Activated CD8-positive, alpha-beta memory T cell treated with anti-CD3 and anti-CD28 coated beads for 48 hours (primary cell): ENCODE measurements around the gene CRTC1.
A peak's percentile ranks its signal among the peaks of the same experiment; 100 is the strongest.
"Not testable (repeated sequence)": the region's sequence is repeated elsewhere in the genome, so short reads cannot be mapped to it uniquely, and the experiment has no call there.

Source experiments
- DNase-seq, 3 experiments: peaks; one replicate each; pipeline ENCODE4 v3.0.0-alpha.2; 2020; ENCODE audit warnings: low read depth in 2 of 3, low spot score in 2 of 3

CRTC1 gene

DNA sequence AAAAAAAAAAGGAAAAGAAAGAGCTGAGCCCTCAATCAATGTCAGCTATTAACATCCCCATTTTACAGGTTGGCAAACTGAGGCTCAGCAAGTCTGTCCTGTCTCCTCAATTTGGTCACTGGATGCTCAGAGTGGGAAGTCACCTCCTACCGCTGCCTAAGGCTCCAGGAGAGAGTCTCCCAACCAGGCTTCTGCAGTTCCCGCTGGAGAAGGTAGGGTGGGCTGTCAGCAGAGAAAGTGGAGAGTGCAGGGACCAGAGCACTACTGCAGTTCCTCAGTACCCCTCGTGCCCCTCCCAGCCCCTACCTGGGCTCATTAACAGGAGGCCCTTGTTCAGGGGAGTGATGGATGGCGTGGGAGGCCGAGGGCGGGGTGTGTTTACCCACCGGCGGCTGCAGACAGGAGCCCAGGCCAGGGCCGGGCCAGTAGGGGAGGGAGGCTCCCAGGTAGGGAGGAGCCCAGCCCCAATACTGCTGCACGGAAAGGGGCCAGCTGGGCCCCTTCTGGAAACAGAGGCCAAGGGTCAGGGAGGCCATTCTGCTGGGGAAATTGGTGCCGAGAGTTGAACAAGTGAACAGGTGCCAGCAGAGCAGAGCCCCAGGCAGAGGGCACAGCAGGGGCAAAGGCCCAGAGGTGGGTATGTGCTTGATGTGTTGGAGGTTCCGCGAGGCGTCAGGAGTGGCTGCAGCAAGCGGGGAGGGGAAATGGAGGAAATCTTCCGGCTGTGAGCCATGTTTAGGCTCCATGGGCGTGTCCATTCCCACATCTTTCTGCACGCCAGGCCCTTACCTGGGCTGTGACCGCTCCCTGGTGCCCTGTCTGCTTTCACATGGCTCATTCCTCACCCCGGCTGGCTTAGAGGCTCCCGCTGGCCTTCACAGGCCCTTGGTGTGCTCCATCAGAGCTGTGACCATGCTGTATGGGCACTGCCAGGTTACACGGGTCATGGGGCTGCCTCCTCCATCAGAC lies 115.2 kb downstream of the CRTC1 start:
- DNase-seq: no peak

DNA sequence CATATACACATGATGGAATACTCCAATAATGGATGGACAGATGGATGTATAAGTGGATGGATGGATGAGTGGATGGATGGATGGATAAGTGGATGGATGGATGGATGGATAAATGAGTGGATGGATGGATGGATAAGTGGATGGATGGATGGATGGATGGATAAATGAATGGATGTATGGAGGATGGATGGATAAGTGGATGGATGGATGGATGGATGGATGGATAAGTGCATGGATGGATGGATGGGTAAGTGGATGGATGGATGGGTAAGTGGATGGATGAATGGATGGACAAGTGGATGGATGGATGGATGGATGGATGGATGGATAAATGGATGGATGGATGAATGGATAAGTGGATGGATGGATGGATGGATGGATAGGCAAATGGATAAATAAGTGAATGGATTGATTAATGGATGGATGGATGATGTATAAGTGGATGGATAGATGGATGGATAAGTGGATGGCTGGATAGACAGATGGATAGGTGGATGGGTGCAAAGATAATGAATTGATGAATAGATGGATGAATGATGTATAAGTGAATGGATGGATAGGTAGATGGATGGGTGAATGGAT lies 116.0 kb downstream of the CRTC1 start:
- DNase-seq: no peak

- DNase-seq: no peak
Observed at GRCh38 chr19:18800079-18800478, 116.6 kb downstream of the CRTC1 start.

DNA sequence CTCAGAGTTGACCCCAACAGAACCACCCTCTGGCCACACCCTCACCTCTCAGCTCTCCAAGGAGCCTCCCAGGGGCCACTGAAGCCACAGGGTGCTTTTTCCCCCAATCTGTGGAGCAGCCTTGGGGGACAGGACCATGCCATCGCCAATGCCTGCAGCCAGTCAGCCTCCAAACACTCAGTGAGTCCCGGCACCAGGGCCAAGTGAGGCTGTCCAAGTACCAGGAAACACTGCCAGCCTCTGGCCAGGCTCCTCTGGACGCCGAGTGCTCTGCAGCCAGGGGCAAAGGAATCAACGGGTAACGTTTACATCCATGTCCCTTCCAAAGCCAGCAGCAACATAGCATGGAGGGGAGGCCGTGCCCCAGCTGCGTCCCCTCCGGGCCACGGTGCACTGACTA lies 117.2 kb downstream of the CRTC1 start:
- no peak for DNase-seq

- DNase-seq: no peak
Observed at GRCh38 chr19:18802354-18802753, 118.9 kb downstream of the CRTC1 start.

GRCh38 chr19:18803550-18804138 lies 120.2 kb downstream of the CRTC1 start:
- no peak for DNase-seq

- DNase-seq: no peak
Observed at GRCh38 chr19:18804139-18804601, 120.7 kb downstream of the CRTC1 start.

GRCh38 chr19:18804643-18805042 lies 121.2 kb downstream of the CRTC1 start:
- DNase-seq: no peak

DNA sequence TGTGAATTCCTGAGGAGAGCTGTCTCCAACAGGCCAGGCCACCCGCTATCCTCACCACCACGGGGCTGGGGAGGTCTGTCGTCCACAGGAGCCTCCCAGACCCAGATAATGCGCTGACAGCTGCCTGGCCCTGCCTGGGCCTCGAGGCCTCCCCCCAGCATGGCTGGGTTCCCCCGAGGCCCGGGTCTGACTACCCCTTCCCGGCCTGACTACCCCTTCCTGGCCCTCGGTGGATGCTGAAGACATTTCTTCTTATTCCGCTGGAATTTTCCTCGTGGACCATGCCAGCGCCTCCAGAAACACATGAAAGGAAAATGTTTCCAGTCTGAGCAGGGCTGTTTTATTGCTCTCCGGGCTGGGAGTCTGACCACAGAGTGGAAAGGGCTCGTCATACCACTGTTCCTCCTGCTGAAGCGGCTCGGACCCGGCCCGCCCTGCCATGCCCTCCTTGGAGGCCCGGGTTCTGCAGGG lies 124.4 kb downstream of the CRTC1 start:
- no peak for DNase-seq

DNA sequence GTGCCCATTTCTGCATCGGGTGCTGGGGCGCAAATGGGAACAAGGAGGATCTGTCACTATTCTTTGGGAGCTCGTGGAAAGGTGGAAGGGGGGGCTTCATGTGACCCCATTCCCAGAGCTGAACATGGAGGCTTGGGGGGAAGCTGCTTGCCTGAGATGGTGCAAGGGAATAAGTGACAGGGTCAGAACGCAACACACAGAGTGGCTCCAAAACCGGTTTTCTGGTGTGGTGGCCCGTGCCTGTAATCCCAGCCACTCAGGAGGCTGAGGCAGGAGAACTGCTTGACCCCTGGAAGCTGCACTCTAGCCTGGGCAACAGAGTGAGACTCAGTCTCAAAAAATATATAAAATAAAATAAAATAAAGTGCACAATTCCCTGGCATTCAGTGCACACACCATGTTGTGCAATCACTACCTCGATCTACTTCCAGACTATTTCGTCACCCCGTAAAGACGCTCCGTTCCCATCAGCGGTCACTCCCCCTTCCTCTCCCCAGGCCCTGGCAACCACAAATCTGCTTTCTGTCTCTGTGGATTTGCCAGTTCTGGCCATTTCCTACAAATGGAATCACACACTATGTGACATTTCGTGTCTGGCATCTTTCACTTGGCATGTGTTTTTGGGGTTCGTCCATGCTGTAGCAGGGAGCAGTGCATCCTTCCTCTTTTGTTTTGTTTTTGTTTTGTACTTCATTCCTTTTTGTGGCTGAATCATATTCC lies 125.8 kb downstream of the CRTC1 start:
- DNase-seq: no peak

GRCh38 chr19:18811638-18812037 lies 128.2 kb downstream of the CRTC1 start:
- not testable (repeated sequence) for DNase-seq

DNA sequence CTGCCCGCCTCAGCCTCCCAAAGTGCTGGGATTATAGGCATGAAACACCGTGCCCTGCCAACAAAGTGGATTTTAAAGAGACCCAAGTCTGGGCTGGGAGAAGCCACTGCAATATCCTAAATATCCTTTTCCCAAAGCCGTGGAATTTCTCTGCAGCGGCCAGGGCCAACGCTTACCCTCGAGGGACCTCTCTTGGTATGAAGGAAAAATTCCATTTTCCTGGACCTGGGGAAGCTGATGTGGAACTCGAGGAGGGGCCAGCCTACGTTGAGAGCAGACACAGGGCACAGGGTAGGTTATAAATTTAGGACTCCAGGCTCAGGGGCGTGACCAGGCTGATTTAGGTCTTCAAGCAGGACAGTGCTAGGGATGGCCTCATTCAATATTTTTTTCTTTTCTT lies 130.6 kb downstream of the CRTC1 start:
- no peak for DNase-seq

DNA sequence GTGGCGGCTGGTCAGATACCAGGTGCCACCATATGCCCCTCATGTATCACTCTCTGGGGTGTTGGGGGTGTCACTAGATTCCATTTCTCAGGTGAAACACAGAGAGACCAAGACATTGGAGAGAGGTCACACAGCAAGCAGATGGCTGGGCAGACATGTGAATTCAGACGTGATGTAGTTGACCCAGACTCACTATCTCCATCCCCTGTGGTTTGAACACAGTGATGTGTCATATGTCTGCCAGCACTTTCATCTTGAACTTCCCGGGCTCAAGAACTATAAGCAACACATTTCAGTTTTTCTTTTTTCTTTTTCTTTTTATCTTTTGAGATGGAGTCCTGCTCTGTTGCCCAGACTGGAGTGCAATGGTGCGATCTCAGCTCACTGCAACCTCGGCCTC lies 132.2 kb downstream of the CRTC1 start:
- DNase-seq: no peak

GRCh38 chr19:18816645-18817044 lies 133.2 kb downstream of the CRTC1 start:
- DNase-seq: not testable (repeated sequence)

GRCh38 chr19:18817574-18817973 lies 134.1 kb downstream of the CRTC1 start:
- no peak for DNase-seq

GRCh38 chr19:18828786-18829185 lies 145.3 kb downstream of the CRTC1 start:
- DNase-seq: no peak

DNA sequence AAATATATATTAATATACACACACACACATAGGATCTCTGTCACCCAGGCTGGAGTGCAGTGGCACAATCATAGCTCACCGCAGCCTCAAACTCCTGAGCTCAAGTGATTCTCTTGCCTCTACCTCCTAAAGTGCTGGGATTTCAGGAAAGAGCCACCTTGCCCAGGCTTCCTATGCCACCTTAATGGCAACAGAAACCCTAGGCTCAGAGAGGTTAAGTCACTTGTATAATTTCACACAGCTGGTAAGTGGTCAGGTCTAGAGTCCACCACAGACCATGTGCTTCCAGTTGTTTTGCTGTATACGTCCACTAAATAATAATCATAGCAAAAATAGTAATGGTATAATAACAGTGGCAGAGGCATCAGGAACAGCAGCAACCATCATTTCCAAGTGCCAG lies 147.0 kb downstream of the CRTC1 start:
- DNase-seq: no peak

DNA sequence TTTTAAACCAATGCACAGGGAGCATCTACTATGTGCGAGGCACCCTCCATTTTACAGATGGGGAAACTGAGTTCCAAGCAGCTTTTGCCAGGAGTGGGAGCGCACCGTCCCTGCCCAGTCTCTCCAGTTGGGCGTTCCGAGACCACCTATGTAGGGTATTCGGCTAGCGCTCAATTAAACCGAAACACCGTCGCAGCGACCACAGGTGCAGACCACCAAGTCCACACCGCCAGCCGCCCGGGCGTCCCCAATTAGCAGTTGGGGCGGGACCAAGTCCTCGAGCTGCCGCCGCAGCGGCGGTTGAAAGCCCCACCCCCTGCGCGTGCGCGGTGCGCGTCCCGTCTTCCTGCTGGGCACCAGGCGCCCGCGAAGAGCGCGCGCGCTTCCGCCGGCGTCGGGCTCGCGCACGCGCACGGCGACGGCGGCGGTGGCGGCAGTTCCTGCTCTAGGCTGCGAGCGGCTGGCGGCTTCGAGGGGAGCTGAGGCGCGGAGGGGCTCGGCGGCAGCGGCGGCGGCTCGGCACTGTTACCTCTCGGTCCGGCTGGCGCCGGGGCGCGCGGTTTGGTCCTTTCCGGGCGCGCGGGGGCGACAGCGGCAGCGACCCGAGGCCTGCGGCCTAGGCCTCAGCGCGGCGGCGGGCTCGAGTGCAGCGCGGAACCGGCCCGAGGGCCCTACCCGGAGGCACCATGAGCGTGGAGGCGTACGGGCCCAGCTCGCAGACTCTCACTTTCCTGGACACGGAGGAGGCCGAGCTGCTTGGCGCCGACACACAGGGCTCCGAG lies 148.2 kb downstream of the CRTC1 start, which contains the start of gene UPF1:
Gene UPF1 (plus strand): TSS at position 436 of the 782 bp plus-strand sequence. CDS start 251 bp downstream, at position 687.
- peak; percentile 88 to 94 (median 90) for DNase-seq
